Colonic mucosa (tissue), 4 donors: Measurements from ENCODE around the gene SPATA17. TPM values are rescaled to one million over a fixed set of nuclear protein-coding genes. Genes with fewer than 3 reads are reported as not detected.

Experiments used
- DNase-seq: peaks from one replicate; pipeline ENCODE4 v3.0.0-alpha.2; 2020
- H3K27ac ChIP-seq: fragments of 200-600 bp; one replicate; pipeline ENCODE4 v1.8.0; 2021
- H3K27me3 ChIP-seq: fragments of 200-600 bp; one replicate; pipeline ENCODE4 v1.8.0; 2021
- H3K36me3 ChIP-seq: fragments of 200-600 bp; one replicate; pipeline ENCODE4 v1.8.0; 2021
- H3K4me1 ChIP-seq: fragments of 200-600 bp; one replicate; pipeline ENCODE4 v1.8.0; 2021; ENCODE audit warnings: mild to moderate bottlenecking
- H3K4me3 ChIP-seq: fragments of 200-600 bp; one replicate; pipeline ENCODE4 v1.8.0; 2021
- H3K9ac ChIP-seq, 2 donors: one replicate each; pipeline ENCODE4 v1.7.0; 2013; ENCODE audit warnings: control low read depth in 2 of 2, low read depth in 2 of 2, low read length in 2 of 2
- H3K9me3 ChIP-seq: fragments of 200-600 bp; one replicate; pipeline ENCODE4 v1.8.0; 2021
- intact Hi-C: fragments of 100-400 bp; cut with DNase I; formaldehyde crosslinking; loops from one replicate; pipeline ENCODE4 v1.14.1; 2022
- total RNA-seq, 2 donors: library from RNA; stranded (reverse); fragmentation: NEBNext Ultra II Directional in 1 of 2; extraction: Animal tissue kit (Norgen Biotek cat#: 25700) in 1 of 2; gene quantifications; one replicate each; pipeline ENCODE4 v1.2.1, GENCODE V29; 2021
- TF ChIP-seq, protein P1 (sequence below): fragments of 200-600 bp; IDR thresholded peaks from one replicate; pipeline ENCODE4 v1.8.0; 2022; ENCODE audit warnings: antibody characterized with exemption, mild to moderate bottlenecking
- donor health status: healthy.
- donor health status: DM: no; HTN: no; CAD: no.
- donor health status: DM: no; HTN: no; CAD: no.

The SPATA17 gene
- total RNA-seq, 2 donors from 2014 or later = 0.45 to 1.1 TPM

DNA sequence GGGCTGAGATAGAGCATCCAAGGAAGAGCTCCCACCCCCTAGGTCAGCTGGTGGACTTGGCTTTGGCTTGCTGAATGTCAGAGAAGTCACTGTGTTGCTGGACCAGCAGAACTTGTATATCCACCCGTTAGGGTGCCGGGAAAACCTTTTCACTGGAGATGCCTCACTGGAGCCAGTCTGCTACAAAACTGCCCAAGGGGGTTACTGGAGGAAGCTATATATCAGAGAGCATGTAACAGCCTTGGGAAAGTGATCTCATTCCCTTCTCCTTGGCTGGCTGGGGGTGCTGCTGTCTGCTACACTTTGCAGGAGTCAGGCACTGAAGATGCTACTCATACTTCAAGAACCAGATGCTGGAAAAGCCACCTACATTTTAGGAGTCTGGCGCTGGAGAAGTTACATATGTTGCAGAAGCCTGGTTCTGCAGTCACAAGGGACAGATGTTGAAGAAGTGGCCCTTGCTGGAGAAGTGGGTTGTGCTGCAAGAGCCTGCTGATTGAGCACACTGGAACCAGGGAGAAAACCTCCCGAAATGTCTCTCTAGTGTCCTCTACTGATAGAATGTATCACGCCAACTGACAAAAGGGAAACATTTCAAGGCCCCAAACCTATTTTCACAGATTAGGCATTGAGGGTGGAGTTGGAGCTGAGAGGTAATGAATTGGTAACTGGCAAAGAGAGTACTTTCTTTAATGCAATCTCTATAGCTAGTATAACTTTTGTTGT is 250.6 kb downstream of the SPATA17 start:
- DNase-seq = no peak
- H3K4me1 ChIP-seq = no peaks in the 10 kb centered on the region
- no peak overlapping the region for H3K27ac ChIP-seq
- intact Hi-C loops = no loop called here
- no peaks in the 10 kb centered on the region for H3K27me3 ChIP-seq
- no peaks in the 10 kb centered on the region for H3K9me3 ChIP-seq
- TF ChIP-seq, protein P1, sequence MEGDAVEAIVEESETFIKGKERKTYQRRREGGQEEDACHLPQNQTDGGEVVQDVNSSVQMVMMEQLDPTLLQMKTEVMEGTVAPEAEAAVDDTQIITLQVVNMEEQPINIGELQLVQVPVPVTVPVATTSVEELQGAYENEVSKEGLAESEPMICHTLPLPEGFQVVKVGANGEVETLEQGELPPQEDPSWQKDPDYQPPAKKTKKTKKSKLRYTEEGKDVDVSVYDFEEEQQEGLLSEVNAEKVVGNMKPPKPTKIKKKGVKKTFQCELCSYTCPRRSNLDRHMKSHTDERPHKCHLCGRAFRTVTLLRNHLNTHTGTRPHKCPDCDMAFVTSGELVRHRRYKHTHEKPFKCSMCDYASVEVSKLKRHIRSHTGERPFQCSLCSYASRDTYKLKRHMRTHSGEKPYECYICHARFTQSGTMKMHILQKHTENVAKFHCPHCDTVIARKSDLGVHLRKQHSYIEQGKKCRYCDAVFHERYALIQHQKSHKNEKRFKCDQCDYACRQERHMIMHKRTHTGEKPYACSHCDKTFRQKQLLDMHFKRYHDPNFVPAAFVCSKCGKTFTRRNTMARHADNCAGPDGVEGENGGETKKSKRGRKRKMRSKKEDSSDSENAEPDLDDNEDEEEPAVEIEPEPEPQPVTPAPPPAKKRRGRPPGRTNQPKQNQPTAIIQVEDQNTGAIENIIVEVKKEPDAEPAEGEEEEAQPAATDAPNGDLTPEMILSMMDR = no peak
- H3K4me3 ChIP-seq = no peak overlapping the region
- H3K9ac ChIP-seq = no peak overlapping the region
- H3K36me3 ChIP-seq = no peaks in the 10 kb centered on the region

DNA sequence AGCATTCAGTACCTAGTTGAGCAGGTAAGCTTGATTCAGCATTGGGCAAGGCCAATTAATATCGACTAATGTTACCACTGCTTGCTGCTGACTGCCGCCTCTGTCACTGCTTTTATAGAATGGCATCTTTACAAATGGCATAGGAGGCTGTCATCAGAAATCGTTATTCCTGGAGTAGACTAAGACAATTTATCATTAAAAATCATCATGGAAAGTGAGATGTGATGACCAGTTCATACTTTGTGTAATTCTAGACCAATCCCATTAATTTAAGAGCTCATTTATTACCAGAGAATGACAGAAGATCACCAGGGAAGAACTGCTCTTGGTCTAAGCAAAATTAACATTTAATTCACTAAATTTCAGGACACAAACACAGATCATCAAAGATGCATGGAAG is 254.0 kb downstream of the SPATA17 start:
- TF ChIP-seq, protein P1 = no peak
- H3K36me3 ChIP-seq = no peaks in the 10 kb centered on the region
- H3K4me1 ChIP-seq = no peaks in the 10 kb centered on the region
- H3K9ac ChIP-seq = no peak overlapping the region
- intact Hi-C loops = no loop called here
- H3K4me3 ChIP-seq = no peak overlapping the region
- DNase-seq = no peak
- no peak overlapping the region for H3K27ac ChIP-seq
- H3K9me3 ChIP-seq = no peaks in the 10 kb centered on the region
- H3K27me3 ChIP-seq = no peaks in the 10 kb centered on the region

- TF ChIP-seq, protein P1 = no peak
Measured at GRCh38 chr1:217888328-217888727, 257.2 kb downstream of the SPATA17 start.

GRCh38 chr1:217889401-217889800 is 258.3 kb downstream of the SPATA17 start:
- Histone ChIP-seq H3K27me3 (no peaks in the 10 kb centered on the region), H3K9ac (no peak overlapping the region), H3K4me3 (no peak overlapping the region), H3K4me1 (no peaks in the 10 kb centered on the region), H3K9me3 (no peaks in the 10 kb centered on the region), H3K27ac (no peak overlapping the region), H3K36me3 (no peaks in the 10 kb centered on the region)
- TF ChIP-seq, protein P1 = no peak
- DNase-seq = no peak
- intact Hi-C loops = no loop called here

More at GRCh38 chr1:217888328-217888727, 257.2 kb downstream of the SPATA17 start:
- Histone ChIP-seq H3K27ac (no peak overlapping the region), H3K27me3 (no peaks in the 10 kb centered on the region), H3K4me1 (no peaks in the 10 kb centered on the region), H3K4me3 (no peak overlapping the region), H3K9ac (no peak overlapping the region), H3K9me3 (no peaks in the 10 kb centered on the region), H3K36me3 (no peaks in the 10 kb centered on the region)
- intact Hi-C loops = no loop called here
- no peak for DNase-seq

DNA sequence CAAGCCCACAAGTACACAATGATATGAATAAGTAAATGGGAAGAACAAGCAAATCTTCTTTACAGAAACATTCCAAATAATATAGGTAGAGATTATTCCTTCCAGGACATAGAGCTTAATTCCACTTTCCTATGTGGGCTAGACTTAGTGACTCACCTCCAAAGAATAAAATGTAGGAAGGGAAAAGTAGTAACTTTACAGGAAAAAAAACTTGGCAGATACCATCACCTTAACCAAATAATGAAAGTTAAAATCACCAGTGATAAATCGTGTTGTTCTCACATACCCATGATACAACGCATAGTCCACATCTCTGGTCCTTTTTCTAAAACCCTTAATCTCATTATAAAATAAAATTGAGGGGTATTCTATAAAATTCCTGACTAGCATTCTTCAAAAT is 260.8 kb downstream of the SPATA17 start:
- Histone ChIP-seq H3K9me3 (no peaks in the 10 kb centered on the region), H3K9ac (no peak overlapping the region), H3K4me1 (no peaks in the 10 kb centered on the region), H3K36me3 (no peaks in the 10 kb centered on the region), H3K27ac (no peak overlapping the region), H3K4me3 (no peak overlapping the region), H3K27me3 (no peaks in the 10 kb centered on the region)
- TF ChIP-seq, protein P1 = no peak
- intact Hi-C loops = no loop called here
- DNase-seq = no peak
